ENCODE measurements around the gene D2HGDH.

GRCh38 chr2:241726459-241726858 lies 8.0 kb upstream of the D2HGDH start:
- TF ChIP-seq CTCF (IDR thresholded peaks at IDR 0.05 in 2 of 3, conservative IDR thresholded peaks at IDR 0.05 in 1 of 3; ENCODE audit: borderline replicate concordance in 1 of 3, insufficient read depth in 1 of 3, low read depth in 2 of 3, low read length in 2 of 3) (no peak), ZNF274 (IDR thresholded peaks at IDR 0.05; ENCODE audit: low read depth, low read length) (no peak), ZFX (IDR thresholded peaks at IDR 0.05) (no peak), SP1 (IDR thresholded peaks at IDR 0.05; ENCODE audit: low read depth) (no peak), YY1 (IDR thresholded peaks at IDR 0.05; ENCODE audit: extremely low read depth, insufficient replicate concordance, low read depth, low read length) (no peak)
